SHP77 treated with DMSO at 0.1 percent for 48 hours (cell line): Measurements from ENCODE around the gene MTG1.
"Not testable (repeated sequence)": the region's sequence is repeated elsewhere in the genome, so short reads cannot be mapped to it uniquely, and the experiment has no call there.

Source experiments
- DNase-seq: peaks from one replicate; lab custom pipeline; 2025; lab: John Stamatoyannopoulos, UW

Gene MTG1

DNA sequence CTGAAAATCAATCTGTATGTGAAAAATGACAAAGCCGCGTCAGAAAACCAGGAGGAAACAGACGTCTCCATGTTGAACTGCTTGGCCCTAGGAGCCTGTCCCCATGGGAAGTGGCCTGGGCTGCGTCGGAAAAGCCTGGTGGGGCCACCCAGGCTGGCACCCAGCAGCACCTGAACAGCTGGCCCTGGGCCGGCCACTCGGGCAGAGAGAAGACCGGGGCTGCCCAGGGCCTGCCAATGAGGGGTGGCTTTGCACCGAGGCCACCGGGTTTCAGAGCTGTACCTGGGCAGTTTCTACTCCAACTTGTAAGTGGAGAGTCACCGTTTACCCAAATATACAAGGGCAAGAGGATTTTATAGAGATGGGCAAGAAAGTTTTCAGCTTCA lies 35.0 kb upstream of the MTG1 start:
- no peak for DNase-seq

- no peak for DNase-seq
Measured at GRCh38 chr10:133359554-133359971, 34.4 kb upstream of the MTG1 start.

- DNase-seq, result no peak
Measured at GRCh38 chr10:133359972-133360610, 33.9 kb upstream of the MTG1 start.

- DNase-seq, result no peak
Measured at GRCh38 chr10:133361227-133361626, 32.7 kb upstream of the MTG1 start.

DNA sequence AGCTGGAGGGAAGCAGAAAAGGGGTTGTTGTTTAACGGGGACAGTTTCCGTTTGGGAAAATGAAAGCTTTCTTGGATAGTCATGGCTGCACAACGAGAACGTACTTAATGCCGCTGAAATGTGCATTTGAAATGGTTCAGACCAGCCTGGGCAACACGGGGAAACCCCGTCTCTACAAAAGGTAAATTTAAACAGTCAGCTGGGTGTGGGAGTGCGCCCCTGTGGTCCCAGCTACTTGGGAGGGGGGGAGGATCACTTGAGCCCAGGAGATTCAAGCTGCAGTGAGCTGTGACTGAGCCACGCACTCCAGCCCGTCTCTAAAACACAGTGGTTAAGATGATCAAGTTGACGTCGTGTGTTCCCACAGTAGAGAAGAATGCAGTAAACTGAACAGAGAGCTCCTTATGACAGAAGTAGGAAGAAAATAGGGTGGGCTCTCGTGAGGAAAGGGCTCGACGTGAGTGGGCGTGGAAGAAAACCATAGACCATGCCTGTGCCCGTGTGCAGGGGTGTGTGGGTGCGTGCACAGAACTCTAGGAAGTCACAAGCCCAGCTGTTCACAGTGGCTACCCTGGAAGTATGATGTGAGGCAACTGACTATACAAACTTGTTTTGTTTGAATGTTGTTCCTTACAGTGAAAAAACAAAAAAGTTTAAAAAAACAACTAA lies 32.0 kb upstream of the MTG1 start:
- no peak for DNase-seq

GRCh38 chr10:133362846-133363245 lies 31.1 kb upstream of the MTG1 start:
- no peak for DNase-seq

GRCh38 chr10:133364645-133365431 lies 29.1 kb upstream of the MTG1 start:
- no peak for DNase-seq

DNA sequence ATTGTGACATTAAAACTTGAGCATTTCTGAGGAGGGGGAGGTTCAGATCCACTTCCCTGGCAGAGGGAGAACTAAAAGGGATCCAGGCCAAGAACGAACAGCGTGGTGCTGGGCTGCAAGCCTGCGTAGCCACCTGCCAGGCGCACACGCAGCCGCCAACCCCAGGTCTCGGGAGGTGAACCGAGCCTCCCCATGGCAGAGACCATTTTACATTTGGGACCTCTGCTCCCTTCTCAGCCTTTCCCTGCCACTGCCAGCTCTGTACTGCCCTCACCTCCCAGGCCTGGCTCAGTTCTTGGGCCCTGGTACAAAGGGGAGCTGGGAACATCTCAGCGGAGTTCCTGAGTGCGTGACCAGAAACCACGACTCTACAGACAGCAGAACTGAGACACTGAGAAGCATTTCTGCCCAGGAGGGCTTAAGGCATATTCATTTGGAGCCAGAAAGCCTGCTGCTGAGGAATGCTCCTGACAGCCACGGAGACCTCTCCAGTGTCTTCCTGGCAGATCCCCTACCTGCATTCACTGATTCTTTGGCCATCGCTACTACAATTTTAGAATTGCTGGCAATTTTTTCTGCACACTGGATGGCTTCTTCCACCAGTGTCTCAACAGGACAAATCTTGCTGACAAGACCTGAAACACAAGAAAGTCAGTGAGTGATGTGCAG lies 28.4 kb upstream of the MTG1 start:
- DNase-seq, result no peak

DNA sequence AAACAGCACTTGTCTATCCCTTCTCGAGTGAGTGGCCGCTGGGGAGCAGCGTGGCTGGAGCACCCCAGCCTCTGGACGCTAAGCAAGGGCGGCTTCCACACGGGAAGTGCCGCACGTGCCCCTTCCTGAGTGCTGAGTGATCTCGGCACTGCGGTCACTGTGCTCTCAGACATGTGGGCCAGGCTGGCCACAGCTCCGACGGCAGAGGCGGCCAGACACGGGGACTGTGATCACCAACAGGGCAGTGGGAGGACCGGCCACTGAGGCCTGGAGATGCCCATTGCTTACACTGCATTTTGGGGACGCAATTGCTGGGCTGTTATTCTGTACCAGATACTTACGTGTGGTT lies 27.9 kb upstream of the MTG1 start:
- no peak for DNase-seq

GRCh38 chr10:133366751-133367150 lies 27.2 kb upstream of the MTG1 start:
- DNase-seq, result no peak

- not testable (repeated sequence) for DNase-seq
Measured at GRCh38 chr10:133367461-133367860, 26.5 kb upstream of the MTG1 start.

DNA sequence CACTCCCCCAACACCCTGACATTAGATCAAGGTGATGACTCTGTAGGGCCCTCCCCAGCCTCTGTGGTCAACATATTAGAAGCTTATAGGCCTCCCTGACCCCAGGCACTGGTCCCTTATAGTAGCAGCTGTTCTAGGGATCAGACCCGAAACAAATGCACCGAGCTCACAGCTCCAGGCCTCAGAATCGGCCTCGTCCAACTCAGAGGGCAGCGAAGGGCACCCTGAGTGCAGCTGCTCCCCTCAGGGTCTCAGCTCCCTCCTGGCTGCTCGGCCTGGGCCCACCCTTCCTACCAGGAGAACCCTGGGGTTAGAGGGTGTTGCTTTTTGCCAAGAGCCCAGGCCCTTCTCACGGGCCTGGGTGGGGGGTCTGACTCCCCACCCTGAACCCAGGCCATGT lies 25.8 kb upstream of the MTG1 start:
- DNase-seq, result no peak

DNA sequence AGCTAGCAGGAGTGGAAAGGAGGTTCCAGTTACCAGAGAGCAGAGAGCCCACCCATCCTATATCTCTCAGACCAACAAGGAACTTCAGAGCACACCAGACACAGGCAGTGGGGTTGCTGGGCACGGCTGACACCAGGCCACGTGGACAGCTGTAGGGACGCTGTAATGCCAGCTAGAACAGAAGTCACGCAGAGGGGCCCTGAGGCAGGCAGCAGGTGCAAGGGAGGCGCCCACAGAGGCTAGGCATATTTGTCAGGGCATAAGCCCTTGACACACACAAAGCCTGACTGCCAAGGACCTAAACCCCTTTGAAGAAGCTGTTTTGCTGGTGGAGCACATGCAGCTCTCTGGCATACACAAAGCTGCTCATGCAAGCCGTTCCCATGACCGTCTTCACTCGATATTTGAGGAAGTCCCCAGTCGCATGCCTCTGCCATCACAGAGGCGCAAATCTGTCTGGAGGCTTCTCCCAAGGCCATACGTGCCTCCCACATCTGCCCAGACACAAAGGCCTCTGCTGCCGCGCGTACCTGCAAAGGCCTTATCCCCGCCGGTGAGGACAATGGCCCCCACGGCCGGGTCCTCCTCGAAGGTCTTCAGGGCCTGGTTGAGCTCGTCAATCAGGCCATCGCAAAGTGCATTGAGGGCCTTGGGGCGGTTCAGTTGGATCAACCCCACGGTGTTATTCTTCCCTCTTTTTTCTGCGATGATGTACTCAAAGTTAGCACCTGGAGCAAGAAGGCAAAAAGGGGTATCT lies 23.7 kb upstream of the MTG1 start:
- DNase-seq, result no peak

GRCh38 chr10:133372507-133372906 lies 21.4 kb upstream of the MTG1 start:
- DNase-seq, result no peak

DNA sequence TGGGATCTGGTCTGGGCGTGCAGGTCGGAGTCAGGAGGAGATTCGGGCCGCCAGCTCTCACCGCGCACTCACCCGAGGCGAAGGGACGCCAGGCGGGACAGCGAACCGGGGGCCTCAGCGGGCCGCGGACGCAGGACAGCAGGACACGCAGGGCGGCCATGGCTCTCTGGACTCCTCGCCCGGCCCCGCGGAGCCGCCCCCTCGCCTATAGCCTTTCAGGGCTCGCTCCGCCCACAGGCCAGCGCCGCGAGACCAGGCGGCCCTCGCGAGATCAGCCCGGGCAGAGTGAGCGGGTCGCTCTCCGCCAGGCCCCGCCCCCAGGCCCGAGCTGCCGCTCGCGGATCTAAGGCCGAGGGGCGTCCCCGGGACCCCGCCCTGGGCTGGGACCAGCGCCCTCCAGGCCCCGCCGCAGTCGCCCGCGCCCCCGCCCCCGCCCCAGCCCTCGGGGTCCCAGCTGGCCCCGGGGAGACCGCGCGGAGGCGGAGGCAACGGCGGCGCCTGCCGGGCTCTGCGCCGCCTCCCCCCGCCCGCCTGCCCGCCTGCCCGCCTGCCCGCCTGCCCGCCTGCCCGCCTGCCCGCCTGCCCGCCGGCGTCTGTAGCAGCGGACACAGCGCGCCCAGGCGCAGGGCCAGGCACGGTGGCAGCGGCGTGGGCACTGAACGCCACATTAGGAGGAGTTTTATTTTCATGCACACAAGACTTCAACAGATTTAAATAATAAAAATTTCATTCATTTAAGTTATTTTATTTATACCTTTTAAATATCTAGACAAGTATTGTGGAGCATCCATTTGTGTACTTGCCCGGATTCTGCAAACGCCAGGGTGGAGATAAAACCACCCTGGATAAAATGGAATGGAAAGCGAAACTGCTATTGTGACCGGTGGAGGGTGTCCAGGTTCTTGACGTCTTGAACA lies 20.5 kb upstream of the MTG1 start, which contains the start of gene ECHS1:
Gene ECHS1, minus strand, starts transcription at position 181 of the 917 bp plus-strand sequence. Its CDS starts 21 bp downstream, at position 160.
- peak; percentile 80 for DNase-seq

- no peak for DNase-seq
Measured at GRCh38 chr10:133375357-133376115, 18.4 kb upstream of the MTG1 start.

DNA sequence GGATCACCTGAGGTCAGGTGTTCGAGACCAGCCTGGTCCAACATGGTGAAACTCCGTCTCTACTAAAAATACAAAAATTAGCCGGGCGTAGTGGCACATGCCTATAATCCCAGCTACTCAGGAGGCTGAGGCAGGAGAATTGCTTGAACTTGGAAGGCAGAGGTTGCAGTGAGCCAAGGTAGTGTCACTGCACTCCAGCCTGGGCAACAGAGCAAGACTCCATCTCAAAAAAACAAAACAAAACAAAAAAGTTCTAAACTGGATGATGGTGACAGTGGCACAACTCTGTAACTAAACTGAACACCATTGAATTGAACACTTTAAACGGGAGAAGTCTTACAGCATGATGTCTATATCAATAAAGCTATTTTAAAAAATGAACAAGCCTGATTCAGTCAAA lies 17.8 kb upstream of the MTG1 start:
- not testable (repeated sequence) for DNase-seq

DNA sequence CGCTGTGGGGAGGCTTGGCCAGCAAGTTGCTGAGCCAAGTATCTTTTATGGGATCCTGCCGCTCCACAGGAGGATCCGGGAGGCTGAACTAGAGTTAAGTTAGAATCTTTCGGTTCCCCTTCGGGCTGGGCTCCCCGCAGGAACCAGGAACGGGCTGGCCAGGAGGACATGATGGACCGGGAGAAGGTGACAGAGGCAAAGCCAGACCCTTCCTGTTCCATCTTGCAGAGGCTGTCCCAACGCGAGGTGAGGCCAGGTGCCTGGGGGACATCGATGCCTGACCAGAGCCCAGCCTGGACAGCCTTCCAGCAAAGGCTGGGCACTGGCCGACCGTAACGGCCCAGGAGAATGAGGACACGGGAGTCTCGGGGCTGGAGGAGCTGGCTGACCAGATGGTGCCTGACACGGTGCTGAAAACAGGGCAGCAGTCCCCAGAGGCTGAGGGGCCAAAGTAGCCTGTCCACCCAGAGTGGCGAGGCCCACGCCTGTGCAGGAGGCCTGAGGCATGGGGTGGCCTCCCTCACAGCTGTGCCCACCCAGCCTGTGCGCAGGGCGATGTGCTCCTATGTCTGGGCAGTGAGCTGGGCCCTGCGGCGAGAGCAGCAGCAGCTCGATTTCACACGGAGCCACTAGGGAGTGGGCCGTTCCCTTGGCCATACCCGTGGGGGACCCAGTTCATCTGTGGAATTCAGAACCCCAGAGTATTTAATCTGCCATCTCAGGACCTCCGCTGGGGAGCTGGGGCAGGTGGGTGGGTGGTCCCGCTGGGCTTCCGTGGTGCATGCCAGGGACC lies 16.7 kb upstream of the MTG1 start:
- no peak for DNase-seq

- no peak for DNase-seq
Measured at GRCh38 chr10:133377818-133378250, 16.1 kb upstream of the MTG1 start.
